Large intestine (tissue), 12 donors: ENCODE results near the gene LIN37. TPM values are rescaled to one million over a fixed set of nuclear protein-coding genes. Genes with fewer than 3 reads are reported as not detected.

Source experiments
- DNase-seq, 2 donors: peaks; one replicate each; pipeline versions ENCODE4 v3.0.0 to v3.0.0-alpha.2; 2013
- H3K27ac ChIP-seq: one replicate; pipeline ENCODE4 v1.5.1; 2013; ENCODE audit warnings: low read length
- H3K27me3 ChIP-seq: 2 replicates; pipeline ENCODE4 v1.6.1; 2013; ENCODE audit warnings: low read length; ENCODE audit not compliant: control insufficient read depth, insufficient read depth
- H3K36me3 ChIP-seq: 2 replicates; pipeline ENCODE4 v1.6.1; 2013; ENCODE audit warnings: low read length; ENCODE audit not compliant: control insufficient read depth, insufficient read depth
- H3K4me1 ChIP-seq: one replicate; pipeline ENCODE4 v1.6.1; 2013; ENCODE audit warnings: low read length; ENCODE audit not compliant: control insufficient read depth, insufficient read depth
- H3K4me3 ChIP-seq: one replicate; pipeline ENCODE4 v1.5.1; 2013; ENCODE audit warnings: low read length
- H3K9me3 ChIP-seq: one replicate; pipeline ENCODE4 v1.6.1; 2013; ENCODE audit warnings: mild to moderate bottlenecking, low read depth, low read length, moderate library complexity; ENCODE audit not compliant: control insufficient read depth
- WGBS: methylation state at CpG from one replicate; pipeline ENCODE4 v1.1.5; 2013; ENCODE audit warnings: low lambda C conversion rate; ENCODE audit not compliant: insufficient coverage; 5-methylcytosine and 5-hydroxymethylcytosine counted together
- long read RNA-seq, 11 donors: transcript quantifications; one replicate each; lab custom pipeline, GENCODE V29; 2026
- polyA plus RNA-seq: library from polyadenylated mRNA; unstranded; fragments of 120-200 nt; gene quantifications from one replicate; pipeline ENCODE4 v1.2.1, GENCODE V29; 2013

Gene LIN37, protein sequence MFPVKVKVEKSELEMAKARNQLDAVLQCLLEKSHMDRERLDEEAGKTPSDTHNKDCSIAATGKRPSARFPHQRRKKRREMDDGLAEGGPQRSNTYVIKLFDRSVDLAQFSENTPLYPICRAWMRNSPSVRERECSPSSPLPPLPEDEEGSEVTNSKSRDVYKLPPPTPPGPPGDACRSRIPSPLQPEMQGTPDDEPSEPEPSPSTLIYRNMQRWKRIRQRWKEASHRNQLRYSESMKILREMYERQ
- polyA plus RNA-seq: 11.3 TPM
- long read RNA-seq, donor 1, partial matches to known transcripts: 0 of 3 reads
- long read RNA-seq, donor 1, other reads (novel, unspliced or antisense): 0 of 3 reads
- long read RNA-seq, donor 2, transcript LIN37-201 (9 exons, 1,150 nt): major isoform, 6 of 8 reads
- long read RNA-seq, donor 2, partial matches to known transcripts: 0 of 8 reads
- long read RNA-seq, donor 2, other reads (novel, unspliced or antisense): 0 of 8 reads
- long read RNA-seq, donor 3: 0 reads
- long read RNA-seq, donor 4, partial matches to known transcripts: 0 of 1 reads
- long read RNA-seq, donor 4, other reads (novel, unspliced or antisense): 0 of 1 reads
- long read RNA-seq, donor 5: 0 reads
- long read RNA-seq, donor 6, partial matches to known transcripts: 0 of 4 reads
- long read RNA-seq, donor 6, other reads (novel, unspliced or antisense): 0 of 4 reads
- long read RNA-seq, donor 7, partial matches to known transcripts: 0 of 5 reads
- long read RNA-seq, donor 7, other reads (novel, unspliced or antisense): 0 of 5 reads
- long read RNA-seq, donor 8, transcript LIN37-201 (9 exons, 1,150 nt): major isoform, 6 of 7 reads
- long read RNA-seq, donor 8, partial matches to known transcripts: 0 of 7 reads
- long read RNA-seq, donor 8, other reads (novel, unspliced or antisense): 0 of 7 reads
- long read RNA-seq, donor 9, partial matches to known transcripts: 0 of 1 reads
- long read RNA-seq, donor 9, other reads (novel, unspliced or antisense): 0 of 1 reads
- long read RNA-seq, donor 10, partial matches to known transcripts: 0 of 2 reads
- long read RNA-seq, donor 10, other reads (novel, unspliced or antisense): 0 of 2 reads
- long read RNA-seq, donor 11, partial matches to known transcripts: 0 of 1 reads
- long read RNA-seq, donor 11, other reads (novel, unspliced or antisense): 0 of 1 reads

DNA sequence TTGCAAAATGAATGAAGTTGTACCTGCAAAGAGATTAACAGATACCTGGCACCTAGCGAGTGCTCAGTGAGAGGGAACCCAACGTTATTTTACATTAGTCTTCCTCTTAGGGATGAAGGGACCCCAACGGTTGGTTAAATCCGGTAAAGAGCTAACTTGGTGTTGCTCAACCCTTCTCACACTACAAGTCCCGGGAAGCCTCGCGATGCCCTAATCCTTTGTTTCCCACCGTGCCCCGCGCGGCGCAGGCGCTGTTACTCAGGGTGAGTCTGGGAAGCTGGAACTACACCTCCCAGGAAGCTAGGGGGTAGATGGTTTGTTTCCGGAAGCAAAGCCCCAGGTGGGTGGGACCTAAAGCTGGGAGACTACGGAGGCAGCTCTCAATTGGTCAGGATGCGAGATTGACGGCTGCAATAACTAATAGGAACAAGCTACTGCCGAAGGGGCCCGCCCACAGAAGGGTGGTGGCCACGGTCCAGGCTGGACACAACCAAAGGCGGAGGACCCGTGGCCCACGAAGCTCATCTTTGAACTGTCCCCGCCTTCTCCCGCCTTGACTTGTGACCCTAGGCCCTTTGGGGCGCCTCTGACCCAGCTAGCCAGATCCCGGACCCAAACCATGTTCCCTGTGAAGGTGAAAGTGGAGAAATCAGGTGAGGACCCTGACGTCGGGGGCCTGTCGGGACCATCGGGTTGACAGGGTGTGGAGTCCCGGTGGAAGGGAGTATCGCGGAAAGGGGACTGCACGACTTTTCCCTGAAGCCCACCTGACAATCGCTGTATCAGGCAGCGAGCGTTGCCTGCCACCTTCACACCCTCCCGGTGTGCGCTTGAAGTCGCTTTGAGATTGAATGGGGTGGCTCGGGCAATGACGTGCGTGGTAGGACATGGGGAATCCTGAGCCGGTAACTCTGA is at the start of gene LIN37:
Gene LIN37 (plus strand): TSS at position 471 of the 915 bp plus-strand sequence. CDS start 149 bp downstream, at position 620.
- H3K4me1 ChIP-seq: peaks cover 20% of the 10 kb centered on the region

DNA sequence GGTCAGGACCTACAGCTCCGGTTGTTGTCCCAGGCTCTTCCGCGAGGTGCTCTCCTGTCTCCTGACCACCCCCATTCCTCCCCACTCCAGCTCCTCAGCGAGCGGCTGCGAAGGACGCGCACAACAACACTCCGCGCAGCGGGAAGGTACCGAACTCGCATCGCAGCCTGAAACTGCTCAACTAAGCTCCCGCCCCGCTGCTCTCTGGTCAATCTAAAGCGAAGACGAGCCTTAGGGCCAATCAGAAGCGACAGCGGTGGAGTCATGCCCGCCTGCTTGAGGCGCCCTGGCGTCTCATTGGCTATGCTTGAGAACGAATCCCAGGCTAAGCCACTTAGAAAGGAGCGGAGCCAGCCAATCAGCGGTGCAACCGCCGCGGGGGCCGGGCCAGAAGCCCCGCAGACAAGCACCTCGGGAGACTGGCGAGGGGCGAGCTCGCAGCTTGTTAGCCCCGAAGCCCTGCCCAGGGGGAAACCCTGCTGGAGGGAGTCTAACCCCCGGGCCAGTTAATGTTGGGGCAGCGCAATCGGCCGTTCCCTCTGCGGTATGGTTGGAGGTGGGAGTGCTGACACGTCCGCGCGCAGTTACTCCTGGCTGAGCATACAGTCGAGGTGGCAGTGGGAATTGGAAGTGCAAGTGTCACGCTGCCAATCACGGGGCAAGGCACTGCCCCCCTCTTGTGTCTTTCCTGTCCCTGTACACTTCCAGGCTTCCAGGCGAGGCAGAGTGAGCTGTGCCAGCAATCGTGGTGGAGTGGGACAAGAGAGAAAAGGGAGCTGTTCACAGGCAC is 46.0 kb upstream of the LIN37 start:
- Histone ChIP-seq H3K4me1 (peaks cover 3% of the 10 kb centered on the region), H3K27me3 (peaks cover 10% of the 10 kb centered on the region), H3K27ac (no peak overlapping the region), H3K9me3 (peaks cover 3% of the 10 kb centered on the region), H3K36me3 (no peaks in the 10 kb centered on the region), H3K4me3 (peak overlapping the region; percentile 50)
- whole genome bisulfite sequencing: no CpG with 5 or more reads among the region's 50 CpGs
- peak; percentile 92 to 96 for DNase-seq

More for the DNA sequence above, at the start of gene LIN37:
- Histone ChIP-seq H3K9me3 (no peaks in the 10 kb centered on the region), H3K27me3 (no peaks in the 10 kb centered on the region), H3K4me3 (peak within 1 kb of the TSS; percentile 91), H3K36me3 (peaks cover 15% of the 10 kb centered on the region), H3K27ac (no peak within 1 kb of the TSS)
- no CpG with 5 or more reads among the region's 45 CpGs for WGBS
- DNase-seq: peak; percentile 99

DNA sequence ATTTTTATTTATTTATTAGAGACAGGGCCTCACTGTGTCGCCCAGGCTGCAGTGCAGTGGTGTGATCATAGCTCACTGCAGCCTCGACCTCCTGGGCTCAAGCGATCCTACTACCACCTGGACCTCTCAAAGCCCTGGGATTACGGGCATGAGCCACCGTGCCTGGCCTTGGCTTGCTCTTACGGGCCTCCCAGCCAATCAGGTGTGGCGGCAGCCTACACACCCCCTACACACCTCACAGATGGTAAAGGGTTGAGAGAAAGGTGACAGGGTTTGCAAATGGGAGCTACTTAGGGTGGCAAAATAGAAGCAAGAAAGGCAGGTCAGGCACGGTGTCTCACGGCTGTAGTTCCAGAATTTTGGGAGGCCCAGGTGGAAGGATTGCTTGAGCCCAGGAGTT is 45.0 kb upstream of the LIN37 start:
- WGBS: no CpG with 5 or more reads among the region's 9 CpGs
- Histone ChIP-seq H3K27me3 (peaks cover 10% of the 10 kb centered on the region), H3K4me3 (no peak overlapping the region), H3K9me3 (peaks cover 3% of the 10 kb centered on the region), H3K27ac (no peak overlapping the region), H3K4me1 (peaks cover 3% of the 10 kb centered on the region), H3K36me3 (no peaks in the 10 kb centered on the region)
- DNase-seq: no peak

DNA sequence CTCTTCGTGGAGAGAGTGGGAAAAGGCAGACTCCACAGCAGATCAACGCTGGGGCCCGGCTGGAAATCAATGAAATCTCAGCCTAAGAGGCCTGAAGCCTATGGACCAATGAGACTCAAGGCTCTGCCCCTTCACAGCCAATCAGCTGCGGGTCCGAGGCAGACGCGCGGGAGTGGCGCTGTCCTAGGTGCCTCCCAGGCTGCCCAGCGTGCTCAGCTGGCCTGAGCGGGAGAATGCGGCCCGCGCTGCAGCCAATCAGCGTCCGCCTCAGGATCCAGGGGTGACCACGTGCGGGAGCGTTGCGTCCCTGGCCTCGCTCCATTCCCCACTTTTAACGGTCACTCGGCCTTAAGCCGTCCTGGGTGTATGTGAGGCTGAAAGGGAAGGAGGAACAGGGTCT is 44.2 kb upstream of the LIN37 start, which contains the start of gene ZBTB32:
Gene ZBTB32 (plus strand): TSS at position 341 of the 400 bp plus-strand sequence. CDS start 10,069 bp downstream, outside the sequence.
- no peak within 1 kb of the TSS for H3K4me3 ChIP-seq
- no CpG with 5 or more reads among the region's 24 CpGs for WGBS
- peaks cover 10% of the 10 kb centered on the region for H3K27me3 ChIP-seq
- DNase-seq: peak in 1 of 2 donors; percentile 25
- peaks cover 3% of the 10 kb centered on the region for H3K9me3 ChIP-seq
- peaks cover 3% of the 10 kb centered on the region for H3K4me1 ChIP-seq
- H3K36me3 ChIP-seq: no peaks in the 10 kb centered on the region
- H3K27ac ChIP-seq: no peak within 1 kb of the TSS

DNA sequence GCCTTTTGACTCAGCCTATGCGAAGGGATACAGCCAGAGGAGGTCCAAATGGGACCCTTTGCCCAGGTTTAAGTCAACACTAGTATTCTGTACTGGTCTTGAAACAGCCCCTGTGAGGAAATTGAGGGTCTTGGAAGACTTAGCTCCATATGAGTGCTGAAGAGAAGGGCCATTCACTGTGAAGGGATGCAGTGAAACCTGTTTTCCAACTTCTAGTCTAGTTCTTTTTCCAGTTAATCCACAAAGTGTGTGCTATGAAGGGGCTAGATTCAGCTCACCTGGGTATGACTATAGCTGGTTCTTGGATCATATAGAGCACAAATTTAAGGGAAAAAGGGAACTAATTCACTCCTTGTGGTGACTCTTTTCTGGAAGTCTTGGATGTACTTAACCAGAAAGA is 40.0 kb upstream of the LIN37 start:
- H3K27ac ChIP-seq: no peak overlapping the region
- no peaks in the 10 kb centered on the region for H3K4me1 ChIP-seq
- no peak overlapping the region for H3K4me3 ChIP-seq
- H3K36me3 ChIP-seq: no peaks in the 10 kb centered on the region
- H3K9me3 ChIP-seq: peaks cover 3% of the 10 kb centered on the region
- no CpG with 5 or more reads among the region's 1 CpG for WGBS
- DNase-seq: no peak
- H3K27me3 ChIP-seq: peaks cover 15% of the 10 kb centered on the region

DNA sequence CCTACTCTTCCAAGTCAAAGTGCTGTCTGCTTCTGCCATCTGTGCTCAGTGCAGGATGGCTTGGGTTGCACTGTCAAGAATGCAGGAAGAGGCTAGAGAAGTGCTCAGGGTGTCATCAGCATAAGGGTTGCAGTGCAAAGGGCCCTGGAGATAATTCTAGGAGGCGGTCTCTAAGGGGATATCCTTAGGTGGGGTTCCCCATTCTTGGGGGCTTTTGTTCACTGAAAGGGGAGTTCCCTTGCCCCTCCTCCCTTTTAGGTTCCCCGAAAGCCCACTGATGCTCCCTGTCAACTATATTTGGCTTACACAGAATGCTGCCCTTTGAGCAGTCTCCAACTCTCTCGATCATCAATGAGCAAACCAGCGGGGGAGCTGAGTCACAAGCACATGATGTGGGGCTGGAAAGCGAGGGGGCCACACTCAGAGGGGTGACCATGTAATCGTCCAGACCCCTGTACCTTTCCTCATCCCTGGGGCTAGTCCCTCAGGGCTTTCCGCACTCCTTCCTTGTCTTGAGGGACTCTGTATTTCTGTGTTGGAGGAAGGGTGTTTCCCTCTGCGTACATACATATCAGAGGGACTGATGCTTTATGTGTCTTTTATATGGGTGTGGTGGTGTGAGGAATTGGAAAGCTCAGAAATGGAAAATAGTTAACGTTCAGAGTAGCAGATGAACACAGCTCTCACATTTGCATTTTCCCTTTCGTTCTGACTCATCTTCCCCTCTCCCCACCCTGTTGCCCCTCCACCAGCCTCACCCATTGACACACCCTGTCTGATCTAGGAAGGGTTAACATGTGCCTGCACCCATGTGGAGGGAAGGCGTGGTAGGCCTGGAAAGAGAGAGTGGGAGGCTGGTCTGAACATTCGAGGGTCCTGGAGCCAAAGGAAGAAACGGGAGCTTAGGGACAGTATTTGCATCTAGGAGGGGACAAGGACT is 37.3 kb upstream of the LIN37 start:
- no peak overlapping the region for H3K4me3 ChIP-seq
- H3K4me1 ChIP-seq: peaks cover 10% of the 10 kb centered on the region
- no peak overlapping the region for H3K27ac ChIP-seq
- peaks cover 5% of the 10 kb centered on the region for H3K27me3 ChIP-seq
- H3K36me3 ChIP-seq: no peaks in the 10 kb centered on the region
- no peaks in the 10 kb centered on the region for H3K9me3 ChIP-seq
- no CpG with 5 or more reads among the region's 13 CpGs for WGBS
- DNase-seq: no peak

DNA sequence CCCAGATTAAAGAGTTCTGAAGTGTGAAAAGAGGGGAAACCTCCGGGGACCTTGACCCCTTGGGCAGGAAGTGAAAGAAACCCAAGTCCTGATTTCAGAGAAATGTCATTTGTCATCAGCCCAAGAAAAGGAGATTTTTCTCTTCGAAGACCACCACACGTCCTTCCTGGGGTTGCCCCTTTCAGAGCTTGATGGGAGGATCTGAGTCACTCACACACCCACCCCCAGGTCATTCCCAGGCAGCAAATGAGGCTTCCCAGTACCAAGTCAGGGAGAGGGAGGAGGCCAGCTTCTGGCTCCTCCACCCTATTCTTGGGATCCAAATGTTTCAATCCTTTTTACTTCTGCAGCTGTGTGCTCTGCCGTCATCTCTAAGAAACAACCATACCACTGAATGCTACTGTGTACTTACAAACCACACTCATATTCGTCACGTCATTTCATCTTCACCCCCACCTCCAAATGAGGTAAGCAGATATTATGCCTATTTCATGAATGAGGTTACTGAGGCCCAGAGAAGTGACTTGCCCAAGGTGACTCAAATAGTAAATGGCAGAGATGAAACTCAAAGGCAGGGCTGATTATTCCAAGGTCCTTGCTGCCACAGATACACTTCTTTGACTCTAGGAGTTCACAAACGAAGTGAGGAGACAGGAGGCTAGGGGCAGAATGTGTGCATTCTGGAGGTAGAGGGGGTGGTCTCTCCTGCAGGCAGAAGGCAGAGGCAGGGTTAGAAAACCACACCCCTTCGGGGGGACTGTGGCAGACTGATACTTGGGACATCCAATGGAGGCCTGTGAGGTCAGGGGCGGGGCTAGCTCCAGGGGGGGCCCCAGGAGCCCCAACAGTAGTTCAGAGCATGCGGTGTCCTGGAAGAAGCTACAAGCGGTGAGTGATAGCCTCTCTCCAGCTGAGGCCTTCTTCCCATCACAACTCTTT is 35.5 kb upstream of the LIN37 start:
- 80% methylated on average over 1 of the region's 11 CpGs for WGBS
- H3K27ac ChIP-seq: no peak overlapping the region
- no peaks in the 10 kb centered on the region for H3K9me3 ChIP-seq
- H3K27me3 ChIP-seq: peaks cover 5% of the 10 kb centered on the region
- H3K4me3 ChIP-seq: no peak overlapping the region
- DNase-seq: no peak
- H3K36me3 ChIP-seq: no peaks in the 10 kb centered on the region
- H3K4me1 ChIP-seq: peaks cover 10% of the 10 kb centered on the region

DNA sequence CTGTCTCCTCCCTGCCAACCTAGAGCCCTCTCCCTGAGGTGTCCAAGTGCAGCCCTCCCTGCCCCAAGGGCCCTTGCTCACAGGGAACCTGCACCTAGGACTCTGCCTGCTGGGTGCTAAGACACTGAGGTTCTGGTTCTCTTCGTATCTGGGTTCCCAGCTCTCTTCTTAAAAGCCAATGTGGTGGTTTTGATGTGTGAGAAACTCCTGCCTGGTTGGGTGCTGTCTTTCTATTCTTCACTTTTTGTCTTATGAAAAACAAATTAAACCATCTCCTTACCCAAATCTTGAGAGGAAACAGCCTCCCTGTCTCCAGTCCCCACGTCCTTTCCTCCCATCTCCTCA is 34.9 kb upstream of the LIN37 start:
- Histone ChIP-seq H3K4me3 (no peak overlapping the region), H3K27me3 (peaks cover 5% of the 10 kb centered on the region)

More for the DNA sequence above, 34.9 kb upstream of the LIN37 start:
- H3K36me3 ChIP-seq: no peaks in the 10 kb centered on the region
- no peak for DNase-seq
- H3K4me1 ChIP-seq: peaks cover 10% of the 10 kb centered on the region
- no peak overlapping the region for H3K27ac ChIP-seq
- WGBS: 50% methylated on average over 1 of the region's 2 CpGs
- no peaks in the 10 kb centered on the region for H3K9me3 ChIP-seq
